HG03521 (cell line): ENCODE measurements around the gene CHTF18.
"Not testable (repeated sequence)": the region's sequence is repeated elsewhere in the genome, so short reads cannot be mapped to it uniquely, and the experiment has no call there.

Experiments used
- ATAC-seq: cut with Tn5 transposase; IDR thresholded peaks from one replicate; pipeline ENCODE4 v1.9.1; 2021; ENCODE audit warnings: mild to moderate bottlenecking, moderate library complexity; ENCODE audit not compliant: unreplicated experiment

Gene CHTF18

DNA sequence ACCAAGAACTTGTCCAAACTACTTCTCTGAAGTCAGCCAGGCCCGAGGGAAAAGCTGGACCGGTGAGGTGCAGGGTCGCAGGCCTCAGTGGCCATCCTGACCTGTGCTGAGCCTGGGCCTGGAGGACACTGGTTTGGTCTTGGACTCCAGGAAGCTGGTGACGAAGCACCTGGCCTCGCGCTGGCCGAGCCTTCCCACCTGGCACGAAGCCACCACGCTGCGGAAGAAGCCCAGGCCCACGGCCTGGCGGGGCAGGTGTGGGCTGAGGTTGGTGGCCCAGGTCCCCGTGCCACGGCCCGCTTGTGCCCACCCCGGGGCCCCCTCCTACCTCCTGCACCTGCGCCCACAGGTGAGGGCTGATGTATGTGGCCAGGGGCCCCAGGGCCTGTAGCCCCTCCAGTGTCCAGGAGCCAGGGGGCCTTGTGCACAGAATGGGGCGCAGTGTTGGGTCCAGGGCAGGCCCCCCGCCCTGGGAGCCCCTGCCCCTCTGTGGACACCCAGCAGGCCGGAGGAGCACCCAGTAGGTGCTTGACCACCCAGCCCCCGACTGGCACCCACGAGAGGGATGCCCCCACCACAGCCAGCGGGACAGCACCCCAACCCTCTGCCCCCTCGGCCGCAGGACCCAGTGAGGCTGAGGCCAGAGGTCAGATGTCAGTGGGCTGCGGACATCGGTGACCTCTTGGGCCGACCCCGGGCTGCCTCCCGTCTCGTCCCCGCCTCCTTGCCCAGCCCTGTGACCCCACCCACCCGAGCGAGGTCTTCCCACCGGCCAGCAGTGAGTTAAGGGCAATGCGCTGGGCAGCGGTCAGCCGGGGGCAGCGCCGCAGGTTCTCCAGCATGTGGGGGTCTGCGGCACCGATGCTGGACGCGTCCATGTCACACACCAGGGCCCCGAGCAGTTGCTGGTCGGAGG, 14.1 kb upstream of the CHTF18 start:
- ATAC-seq: no peak

DNA sequence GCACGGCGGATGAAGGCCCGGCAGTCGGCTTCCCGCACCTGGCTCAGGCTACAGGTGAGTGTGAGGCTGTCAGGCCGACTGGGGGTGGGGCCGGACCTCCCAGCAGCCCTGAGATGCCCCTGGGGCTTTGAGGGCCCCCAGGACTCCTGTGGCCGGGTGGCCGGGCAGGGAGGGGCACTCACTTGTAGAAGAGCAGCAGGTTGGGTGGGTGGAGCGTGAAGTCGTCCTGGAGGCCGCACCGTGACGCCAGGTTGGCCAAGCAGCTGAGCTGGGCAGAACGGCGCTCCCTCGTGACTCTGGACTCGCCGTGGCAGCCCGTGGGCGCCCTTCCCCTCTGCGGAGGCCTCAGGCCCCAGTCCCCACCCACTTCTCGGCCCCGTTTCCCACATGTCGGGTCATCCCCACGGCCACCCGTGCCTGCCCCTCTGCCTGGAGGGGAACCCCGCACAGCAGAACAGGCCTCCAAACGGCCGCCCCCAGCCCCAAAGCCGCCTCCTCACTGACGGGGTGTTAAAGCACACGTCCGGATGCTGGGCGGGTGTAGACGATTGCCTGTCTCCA, 13.1 kb upstream of the CHTF18 start:
- ATAC-seq: no peak

DNA sequence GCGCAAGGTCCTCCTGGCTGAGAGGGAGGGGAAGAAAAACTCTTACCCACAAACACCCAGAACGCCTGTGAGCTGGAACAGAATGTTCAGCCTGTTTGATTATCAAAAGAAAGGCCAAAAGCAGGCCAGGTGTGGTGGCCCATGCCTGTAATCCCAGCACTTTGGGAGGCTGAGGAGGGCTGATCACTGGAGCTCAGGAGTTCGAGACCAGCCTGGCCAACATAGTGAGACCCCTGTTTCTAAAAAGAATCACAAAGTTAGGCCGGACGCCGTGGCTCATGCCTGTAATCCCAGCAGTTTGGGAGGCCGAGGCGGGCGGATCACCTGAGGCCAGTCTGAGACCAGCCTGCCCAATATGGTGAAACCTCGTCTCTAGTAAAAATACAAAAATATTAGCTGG, 12.1 kb upstream of the CHTF18 start:
- ATAC-seq: not testable (repeated sequence)

DNA sequence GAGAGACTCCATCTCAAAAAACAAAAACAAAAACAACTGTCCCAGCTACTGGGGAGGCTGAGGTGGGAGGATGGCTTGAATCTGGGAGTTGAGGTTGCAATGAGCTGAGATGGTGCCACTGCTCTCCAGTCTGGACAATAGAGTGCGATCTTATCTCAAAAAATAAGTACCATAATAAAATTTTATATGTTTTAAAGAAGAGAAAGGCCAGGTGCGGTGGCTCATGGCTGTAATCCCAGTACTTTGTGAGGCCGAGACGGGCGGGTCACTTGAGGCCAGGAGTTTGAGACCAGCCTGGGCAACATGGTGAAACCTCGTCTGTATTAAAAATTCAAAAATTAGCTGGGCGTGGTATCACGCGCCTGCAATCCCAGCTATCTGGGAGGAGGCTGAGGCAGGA, 11.6 kb upstream of the CHTF18 start:
- ATAC-seq: no peak

DNA sequence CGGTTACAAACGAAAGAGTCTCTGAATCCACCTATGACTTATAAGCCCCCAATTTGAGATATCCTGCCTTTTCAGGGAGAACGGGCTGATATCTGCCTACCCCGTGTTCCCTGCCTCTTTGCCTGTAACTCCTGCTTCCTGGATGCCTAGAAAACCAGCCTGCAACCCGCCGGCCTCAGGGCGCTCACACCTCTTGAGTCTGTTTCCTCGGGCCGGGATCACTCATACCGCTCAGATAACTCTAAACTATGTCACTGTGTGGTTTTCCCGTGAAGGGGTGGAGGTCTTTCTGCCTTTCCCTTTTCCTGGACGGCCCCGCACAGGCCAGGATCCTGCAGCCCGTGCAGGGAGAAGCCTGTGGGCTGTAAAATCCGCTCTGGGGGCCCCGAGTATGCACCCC, 10.6 kb upstream of the CHTF18 start:
- no peak for ATAC-seq

DNA sequence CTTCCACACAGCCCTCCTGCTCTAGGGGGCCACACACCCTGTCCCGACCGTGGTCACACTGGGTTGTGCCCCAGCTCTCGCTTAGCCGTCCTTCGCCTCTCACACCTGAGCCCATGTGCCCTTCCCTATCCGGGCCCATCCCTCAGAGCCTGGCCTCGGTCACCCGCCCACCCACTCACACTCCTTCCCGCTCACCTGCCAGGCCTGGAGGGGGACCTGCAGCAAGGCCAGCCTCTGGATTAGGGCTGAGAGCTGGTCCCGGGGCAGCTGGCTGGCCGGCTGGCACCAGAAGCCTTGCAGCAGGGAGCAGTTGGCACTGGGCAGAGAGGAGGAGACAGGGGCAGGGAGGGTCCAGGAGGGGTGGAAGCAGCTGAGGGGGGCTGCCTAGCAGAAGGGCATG, 10.0 kb upstream of the CHTF18 start:
- ATAC-seq: no peak

DNA sequence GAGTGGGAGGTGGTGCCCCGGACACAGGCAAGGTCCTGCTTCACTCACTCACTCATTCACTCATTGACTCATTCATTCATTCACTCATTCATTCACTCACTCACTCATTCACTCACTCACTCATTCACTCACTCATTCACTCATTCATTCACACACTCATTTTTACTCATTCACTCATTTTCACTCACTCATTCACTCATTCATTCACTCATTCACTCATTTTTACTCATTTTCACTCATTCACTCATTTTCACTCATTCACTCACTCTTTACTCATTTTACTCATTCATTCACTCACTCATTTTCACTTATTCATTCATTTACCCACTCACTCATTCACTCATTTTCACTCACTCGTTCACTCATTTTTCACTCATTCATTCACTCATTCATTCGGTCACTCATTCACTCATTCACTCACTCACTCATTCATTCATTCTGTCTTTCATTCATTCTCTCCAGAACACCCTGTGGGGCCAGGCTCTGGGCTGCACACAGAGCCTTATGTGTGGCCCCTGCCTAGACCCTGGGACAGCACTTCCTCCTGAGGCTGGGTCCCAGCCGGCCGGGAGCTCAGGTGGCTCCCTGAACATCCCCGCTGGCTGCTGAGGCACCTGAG, 9.4 kb upstream of the CHTF18 start:
- ATAC-seq: no peak

DNA sequence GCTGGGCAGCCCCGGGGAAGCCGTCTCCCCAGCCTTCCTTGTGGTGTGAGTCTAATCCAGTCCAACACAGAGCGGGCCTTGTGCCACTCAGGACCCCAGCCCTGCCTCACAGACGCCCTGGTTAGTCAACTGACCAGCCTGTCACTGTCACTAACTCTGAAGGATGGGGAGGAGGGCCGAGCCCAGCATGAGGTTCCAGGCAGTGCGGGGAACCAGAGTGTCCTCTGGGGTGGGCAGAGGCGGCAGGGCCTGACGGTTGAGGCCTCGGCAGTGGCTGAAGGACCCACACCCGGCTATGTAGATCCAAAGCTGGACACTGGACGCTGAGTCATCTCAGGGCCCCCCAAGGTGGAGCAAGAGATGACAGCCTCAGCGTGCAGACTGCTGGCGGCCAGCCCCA, 8.9 kb upstream of the CHTF18 start:
- no peak for ATAC-seq

DNA sequence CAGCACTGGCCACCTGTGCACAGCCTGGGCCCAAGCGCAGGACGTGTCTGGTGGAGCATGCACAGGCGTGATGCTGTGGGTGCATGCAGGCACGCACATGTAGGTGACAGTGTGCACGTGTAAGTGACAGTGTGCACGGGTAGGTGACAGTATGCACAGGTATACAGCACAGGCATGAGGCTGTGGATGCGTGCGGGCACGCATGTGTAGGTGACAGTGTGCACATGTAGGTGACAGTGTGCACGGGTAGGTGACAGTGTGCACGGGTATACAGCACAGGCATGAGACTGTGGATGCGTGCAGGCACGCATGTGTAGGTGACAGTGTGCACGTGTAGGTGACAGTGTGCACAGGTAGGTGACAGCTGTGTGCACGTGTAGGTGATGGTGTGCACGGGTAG, 8.1 kb upstream of the CHTF18 start:
- ATAC-seq: no peak

DNA sequence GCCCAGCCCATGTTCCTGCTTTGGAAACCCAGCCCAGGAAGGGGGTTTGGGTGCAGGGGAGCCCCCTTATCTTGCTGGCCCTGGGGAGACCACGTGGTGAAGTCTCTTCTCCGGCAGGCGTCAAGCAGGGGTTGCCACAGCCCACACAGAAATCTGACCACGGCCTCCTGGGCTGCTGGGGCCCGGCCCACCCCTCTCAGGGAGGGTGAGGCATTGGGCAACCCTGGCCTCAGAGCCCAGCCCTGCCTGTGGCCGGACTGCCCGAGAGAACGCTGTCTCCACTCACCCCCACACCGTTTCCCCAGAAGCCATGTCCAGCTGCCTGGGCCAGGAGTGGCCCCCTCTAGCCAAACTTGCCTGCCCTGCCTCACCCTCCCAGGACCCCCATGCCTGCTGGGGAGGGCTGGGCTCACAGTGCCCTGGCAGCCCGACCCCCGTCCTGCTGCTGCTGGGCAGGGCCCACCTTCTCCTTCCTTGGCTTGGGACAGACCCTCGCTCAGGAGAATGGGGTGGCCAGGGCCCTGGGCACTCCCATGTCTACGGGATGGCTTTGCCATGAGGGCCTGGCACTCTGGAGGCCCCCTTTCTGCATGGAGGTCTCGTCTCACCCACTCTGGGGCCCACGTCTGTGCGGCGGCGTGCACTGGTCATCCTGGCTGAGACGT, 6.9 kb upstream of the CHTF18 start:
- ATAC-seq: no peak

DNA sequence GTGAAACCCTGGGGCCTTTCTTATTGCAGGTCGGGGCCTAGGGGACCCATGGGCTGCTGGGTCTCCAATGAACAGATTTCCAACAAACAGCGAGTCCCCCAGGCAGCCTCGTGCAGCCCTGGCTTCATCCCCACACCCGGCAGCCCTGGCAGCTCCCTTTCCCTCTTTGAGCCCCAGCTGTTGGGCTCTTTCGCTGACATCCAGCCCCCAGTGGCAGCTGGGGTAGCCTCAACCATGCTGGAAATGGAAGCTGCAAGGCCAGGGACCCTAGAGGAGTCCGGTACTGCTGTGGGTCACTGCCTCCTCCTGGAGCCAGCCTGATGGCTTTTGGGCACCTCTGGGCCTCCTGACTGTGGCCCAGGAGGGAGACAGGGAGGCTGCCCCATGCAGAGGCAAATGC, 6.2 kb upstream of the CHTF18 start:
- no peak for ATAC-seq

DNA sequence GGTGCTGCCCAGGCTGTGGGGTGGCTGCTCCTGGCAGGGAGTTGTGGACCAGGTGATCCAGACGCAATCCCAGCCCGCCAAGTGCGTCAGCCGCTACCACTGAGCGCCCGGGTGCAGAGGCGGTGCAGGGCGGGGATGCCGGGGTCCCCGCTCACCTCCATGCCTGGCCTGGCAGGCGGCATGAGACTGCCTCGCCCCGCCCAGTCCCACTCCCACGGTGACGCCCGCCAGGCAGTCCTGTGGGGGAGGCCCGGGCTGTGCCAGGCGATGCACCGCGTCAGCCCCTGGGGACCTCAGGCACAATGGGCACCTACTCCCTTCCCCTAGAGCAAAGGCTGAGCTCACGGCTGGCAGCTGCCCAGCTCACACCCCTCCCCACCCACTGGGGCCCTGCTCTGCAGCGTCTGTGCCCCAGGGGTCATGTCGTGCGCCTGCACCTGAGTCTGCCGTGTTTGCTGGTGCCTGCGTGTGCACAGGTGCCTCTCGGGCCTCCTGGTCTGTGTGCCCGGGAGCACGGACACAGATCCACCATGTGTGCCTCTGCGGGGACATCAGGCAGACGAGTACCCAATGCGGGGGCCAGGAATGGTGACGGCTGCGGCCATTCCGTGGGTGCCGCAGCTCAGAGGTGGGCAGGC, 5.5 kb upstream of the CHTF18 start:
- no peak for ATAC-seq

DNA sequence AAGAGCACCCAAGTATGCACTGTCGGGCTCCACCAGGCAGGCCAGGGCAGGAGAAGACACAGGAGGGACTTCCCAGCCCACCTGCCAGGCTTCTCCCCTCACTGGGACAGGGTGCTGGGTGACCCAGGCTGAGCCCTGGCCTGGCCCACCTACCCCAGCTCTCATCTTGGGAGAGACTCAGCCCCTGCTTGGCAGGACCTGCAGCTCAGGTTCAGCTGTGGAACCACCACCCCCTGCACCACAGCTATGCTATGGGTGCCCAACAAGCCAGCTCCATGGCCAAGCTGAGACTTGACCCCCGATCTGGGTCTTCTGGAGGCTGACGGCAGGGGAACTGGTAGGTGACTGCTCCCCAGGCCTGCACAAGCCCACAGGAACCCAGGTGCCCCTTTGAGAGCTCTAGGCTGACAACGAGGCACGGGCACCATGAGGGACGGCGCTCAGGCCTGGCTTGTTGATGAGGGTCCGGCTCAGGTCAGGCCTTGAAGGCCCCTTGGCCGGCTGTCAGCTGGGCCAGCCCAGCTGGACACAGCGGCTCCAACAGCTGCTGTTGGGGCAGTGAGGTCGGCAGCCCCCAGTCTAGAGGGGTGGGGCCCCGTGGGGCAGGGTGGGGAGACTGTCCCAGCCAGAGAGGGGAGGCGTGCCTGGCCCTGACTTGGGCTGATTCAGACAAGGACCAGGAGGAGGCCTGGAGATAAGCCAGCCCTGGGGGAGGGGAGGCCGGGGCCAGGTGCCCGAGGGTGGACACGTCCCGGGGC, 4.8 kb upstream of the CHTF18 start:
- no peak for ATAC-seq

DNA sequence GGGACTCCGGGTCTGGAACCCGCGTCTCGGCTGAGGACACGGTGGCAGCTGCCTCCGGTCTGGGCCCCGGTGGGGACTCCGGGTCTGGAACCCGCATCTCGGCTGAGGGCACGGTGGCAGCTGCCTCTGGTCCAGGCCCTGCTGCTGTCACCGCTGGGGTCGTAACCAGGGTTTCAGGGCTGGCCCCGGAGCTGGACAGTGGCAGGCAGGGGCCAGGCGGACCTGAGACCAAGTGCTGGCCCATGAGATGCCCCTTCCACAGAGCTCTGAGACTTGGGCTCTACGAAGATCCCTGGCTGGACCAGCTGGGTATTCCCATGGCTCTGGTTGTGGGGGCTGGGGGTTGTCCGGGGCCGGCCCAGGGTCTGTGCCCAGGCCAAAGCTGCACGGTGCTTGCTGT, 4.0 kb upstream of the CHTF18 start:
- ATAC-seq: no peak

DNA sequence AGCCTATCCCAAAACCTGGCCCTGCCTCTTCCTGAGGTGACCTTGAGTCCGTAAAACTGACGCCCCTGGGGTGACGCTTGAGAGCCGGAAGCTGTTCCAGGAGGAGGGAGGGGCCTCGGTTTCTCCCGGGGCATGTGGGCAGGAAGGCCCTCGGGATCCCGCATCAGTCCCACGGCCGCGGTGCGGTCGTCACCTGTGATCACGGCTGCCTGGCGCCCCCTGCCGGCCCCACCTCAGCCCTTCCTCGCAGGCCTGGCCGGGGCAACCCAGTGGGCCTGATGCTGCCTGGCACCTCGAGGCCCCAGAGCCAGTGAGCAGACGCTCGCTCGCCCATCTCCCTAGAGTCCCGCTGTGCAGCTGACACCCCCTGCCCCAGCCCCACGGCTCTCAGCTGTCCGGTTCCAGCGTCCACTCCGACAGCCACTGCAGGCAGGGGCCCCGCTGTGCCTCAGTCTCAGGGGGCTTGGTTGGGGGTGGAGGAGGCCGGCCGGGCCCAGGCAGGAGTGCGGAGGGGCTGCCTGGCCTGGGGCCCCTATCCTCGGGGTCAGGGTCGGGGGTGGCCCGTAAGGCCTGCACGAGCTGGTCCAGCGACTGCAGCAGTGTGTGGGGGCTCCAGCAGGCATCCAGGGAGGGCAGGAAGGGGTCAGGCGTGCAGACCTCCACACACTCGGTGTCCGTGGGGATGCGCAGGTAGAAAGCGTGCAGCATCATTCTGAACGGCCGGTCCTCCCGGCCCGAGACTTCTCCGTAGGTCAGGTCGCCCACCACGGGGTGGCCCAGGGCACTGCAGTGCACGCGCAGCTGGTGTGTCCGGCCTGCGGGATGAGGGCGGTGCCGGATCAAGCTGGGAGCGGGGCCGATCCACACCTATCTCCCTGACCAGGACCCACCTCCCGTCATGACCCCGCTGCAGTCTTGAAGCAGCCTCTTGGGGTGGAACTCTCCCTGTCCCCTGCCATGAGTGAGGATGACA, 2.6 kb upstream of the CHTF18 start:
- no peak for ATAC-seq

DNA sequence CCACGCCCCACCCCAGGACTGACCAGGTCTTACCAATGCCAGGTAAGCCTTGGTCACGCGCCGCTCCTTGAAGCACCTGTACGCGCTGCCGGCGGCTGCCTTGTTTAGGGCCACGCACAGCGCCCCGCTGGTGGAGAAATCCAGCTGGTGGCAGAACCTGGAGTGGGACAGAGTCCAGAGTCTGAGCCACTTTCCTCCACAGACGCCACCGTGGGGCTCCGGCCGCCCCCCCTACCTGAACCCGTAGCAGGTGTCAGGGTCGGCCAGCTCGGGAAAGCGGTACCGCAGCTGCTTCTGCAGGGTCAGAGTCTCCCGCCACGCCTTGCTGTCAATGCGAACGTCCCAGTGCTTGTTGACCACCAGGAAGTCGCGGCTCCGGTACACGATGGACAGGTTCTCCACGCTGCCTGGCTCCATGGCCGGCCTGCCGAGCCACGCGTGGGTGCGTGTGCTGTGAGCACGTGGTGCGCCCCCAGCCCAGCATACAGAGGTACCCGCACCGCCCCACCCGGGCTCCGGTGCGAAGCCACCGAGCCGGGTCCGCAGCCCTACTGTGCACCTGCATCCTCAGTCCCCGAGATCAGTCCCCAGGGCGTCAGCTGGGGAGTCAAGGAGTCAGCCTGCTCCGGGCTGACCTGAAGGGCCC, 976 bp upstream of the CHTF18 start:
- ATAC-seq: no peak

DNA sequence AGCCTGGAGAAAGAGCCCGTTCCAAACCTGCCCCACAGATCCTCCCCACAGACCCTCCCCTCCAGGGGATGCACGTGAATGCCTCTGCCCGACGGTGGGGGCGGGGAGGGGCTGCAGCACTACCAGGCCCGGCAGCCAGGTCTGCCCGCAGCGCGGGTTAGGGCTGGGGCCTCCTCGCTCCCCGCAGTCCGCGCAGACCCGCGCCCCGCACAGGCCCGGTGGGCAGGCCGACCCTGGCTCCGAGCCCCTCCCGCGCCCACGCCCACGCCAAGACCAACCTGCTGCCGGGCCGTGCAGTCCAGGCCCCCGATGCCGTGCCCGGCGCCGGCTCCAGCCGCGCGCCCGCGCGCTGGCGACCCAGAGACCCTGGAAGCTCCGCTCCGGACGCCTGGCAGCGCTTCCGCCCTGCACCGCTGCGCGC, 432 bp upstream of the CHTF18 start, which contains the start of gene RPUSD1:
Gene RPUSD1, minus strand, starts transcription at position 404 of the 421 bp plus-strand sequence. CDS start 644 bp downstream, outside the sequence.
- ATAC-seq: no peak

DNA sequence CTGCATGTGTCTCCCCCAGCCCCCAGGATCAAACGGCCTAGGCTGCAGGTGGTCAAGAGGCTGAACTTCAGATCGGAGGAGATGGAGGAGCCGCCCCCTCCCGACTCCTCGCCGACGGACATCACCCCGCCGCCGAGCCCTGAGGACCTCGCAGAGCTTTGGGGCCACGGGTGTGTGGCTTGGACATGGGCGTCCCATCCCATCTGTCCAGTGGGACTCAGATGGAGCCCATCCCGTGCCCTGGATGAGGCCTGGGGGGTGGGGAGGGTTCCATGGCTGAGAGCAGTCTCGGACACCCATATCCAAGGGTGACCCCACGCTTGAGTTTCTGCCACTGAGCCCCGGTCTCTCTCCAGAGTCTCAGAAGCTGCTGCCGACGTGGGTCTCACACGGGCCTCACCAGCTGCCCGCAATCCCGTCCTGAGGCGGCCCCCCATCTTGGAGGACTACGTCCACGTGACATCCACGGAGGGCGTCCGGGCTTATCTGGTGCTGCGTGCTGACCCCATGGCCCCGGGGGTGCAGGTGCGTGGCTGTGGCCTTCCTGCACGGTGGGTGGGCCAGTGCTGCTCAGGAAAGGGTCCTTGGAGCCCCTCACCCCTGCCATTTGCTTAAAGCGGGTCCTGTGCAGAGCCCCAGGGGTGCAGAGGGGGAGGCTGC, 901 bp downstream of the CHTF18 start:
- ATAC-seq: no peak
